ENCODE measurements around the gene CTR9.
"Not testable (repeated sequence)": the region's sequence is repeated elsewhere in the genome, so short reads cannot be mapped to it uniquely, and the experiment has no call there.

CTR9 gene

GRCh38 chr11:10813945-10814344, 62.9 kb downstream of the CTR9 start:
- no peak for DNase-seq (ENCODE audit: low read depth in 1 of 2, low spot score in 1 of 2)

- DNase-seq (ENCODE audit: low read depth in 1 of 2, low spot score in 1 of 2): no peak
Measured at GRCh38 chr11:10818594-10818993, 67.5 kb downstream of the CTR9 start.

GRCh38 chr11:10822491-10822890, 71.4 kb downstream of the CTR9 start:
- not testable (repeated sequence) for DNase-seq (ENCODE audit: low read depth in 1 of 2, low spot score in 1 of 2)

- no peak for DNase-seq (ENCODE audit: low read depth in 1 of 2, low spot score in 1 of 2)
Measured at GRCh38 chr11:10823152-10823579, 72.1 kb downstream of the CTR9 start.

- DNase-seq (ENCODE audit: low read depth in 1 of 2, low spot score in 1 of 2): no peak
Measured at GRCh38 chr11:10824888-10825287, 73.8 kb downstream of the CTR9 start.

- DNase-seq (ENCODE audit: low read depth in 1 of 2, low spot score in 1 of 2): no peak
Measured at GRCh38 chr11:10828402-10828801, 77.4 kb downstream of the CTR9 start.

- DNase-seq (ENCODE audit: low read depth in 1 of 2, low spot score in 1 of 2): no peak
Measured at GRCh38 chr11:10829139-10829538, 78.1 kb downstream of the CTR9 start.

Data from activated CD4-positive, alpha-beta T cell treated with anti-CD3 and anti-CD28 coated beads, Interleukin-2, amount 50 U/mL, for 24 hours (primary cell).